GM12891 (cell line): ENCODE results near the gene PRC1.

Experiments used
- PAX5 ChIP-seq: IDR thresholded peaks from 2 replicates; pipeline ENCODE4 v1.6.1; 2011; ENCODE audit warnings: low read length, moderate library complexity, mild to moderate bottlenecking; ENCODE audit not compliant: insufficient read depth, severe bottlenecking
- POLR2A ChIP-seq: IDR thresholded peaks from 2 replicates; pipeline ENCODE4 v1.6.1; 2011; ENCODE audit warnings: low read depth, low read length, control low read depth
- POLR2AphosphoS5 ChIP-seq: IDR thresholded peaks from 2 replicates; pipeline ENCODE4 v1.6.1; 2011; ENCODE audit warnings: low read depth, low read length, control low read depth
- SPI1 ChIP-seq: IDR thresholded peaks from 2 replicates; pipeline ENCODE4 v1.6.1; 2011; ENCODE audit warnings: low read depth, low read length, control low read depth
- TAF1 ChIP-seq: IDR thresholded peaks from 2 replicates; pipeline ENCODE4 v1.6.1; 2011; ENCODE audit warnings: low read depth, low read length, control low read depth

DNA sequence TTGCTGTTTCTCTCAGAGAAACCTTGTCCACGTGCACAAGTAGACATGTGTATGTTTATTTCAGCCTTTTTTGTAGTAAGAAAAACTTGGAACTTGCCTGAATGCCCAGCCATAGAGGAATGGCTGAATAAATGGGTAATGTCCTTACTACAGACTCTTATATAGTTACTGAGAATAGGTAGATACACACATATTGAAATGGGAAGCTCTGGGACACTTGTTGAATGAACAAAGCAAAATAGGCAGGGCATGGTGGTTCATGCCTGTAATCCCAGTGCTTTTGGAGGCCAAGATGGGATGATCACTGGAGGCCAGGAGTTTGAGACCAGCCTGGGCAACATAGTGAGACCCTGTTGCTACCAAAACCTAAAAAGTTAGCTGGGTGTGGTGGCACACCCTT, 57.5 kb downstream of the PRC1 start:
- TF ChIP-seq POLR2AphosphoS5 (no peak), POLR2A (no peak), TAF1 (no peak), PAX5 (no peak), SPI1 (no peak)
